Calu3 (cell line): Measurements from ENCODE around the gene SCYGR6. TPM values are rescaled to one million over a fixed set of nuclear protein-coding genes. Genes with fewer than 3 reads are reported as not detected.

Source experiments
- BruUV-seq: library from RNA; stranded (reverse); fragments of 400-500 nt; replicated peaks from 2 replicates; lab custom pipeline; 2021; lab: Mats Ljungman, UMichigan
- CTCF ChIA-PET: fragments of 300-600 bp; sonication (Branson Sonifier 250); formaldehyde crosslinking; loops from one replicate; lab custom pipeline; 2022; ENCODE audit warnings: antibody characterized with exemption; lab: Charles Lee
- DNase-seq: peaks from one replicate; pipeline ENCODE4 v3.0.0; 2022
- H3K27ac Mint-ChIP-seq: one replicate; pipeline ENCODE4 v1.8.0; 2022; ENCODE audit warnings: mixed read lengths; ENCODE audit not compliant: unreplicated experiment
- H3K27me3 Mint-ChIP-seq: one replicate; pipeline ENCODE4 v1.8.0; 2022; ENCODE audit warnings: mixed read lengths; ENCODE audit not compliant: unreplicated experiment
- H3K36me3 Mint-ChIP-seq: one replicate; pipeline ENCODE4 v1.8.0; 2022; ENCODE audit warnings: mild to moderate bottlenecking, moderate library complexity, mixed read lengths; ENCODE audit not compliant: insufficient read depth, unreplicated experiment
- H3K4me1 Mint-ChIP-seq: one replicate; pipeline ENCODE4 v1.8.0; 2022; ENCODE audit warnings: mild to moderate bottlenecking, low read depth, mixed read lengths; ENCODE audit not compliant: unreplicated experiment
- H3K4me3 Mint-ChIP-seq: one replicate; pipeline ENCODE4 v1.8.0; 2022; ENCODE audit warnings: mild to moderate bottlenecking, low read depth, moderate library complexity, mixed read lengths; ENCODE audit not compliant: unreplicated experiment
- H3K9me3 Mint-ChIP-seq: one replicate; pipeline ENCODE4 v1.8.0; 2022; ENCODE audit warnings: low read depth, mixed read lengths; ENCODE audit not compliant: unreplicated experiment
- intact Hi-C: fragments of 100-400 bp; cut with micrococcal nuclease; formaldehyde crosslinking; loops from one replicate; pipeline ENCODE4 v1.10.0; 2022; ENCODE audit not compliant: unreplicated experiment
- total RNA-seq: library from RNA; stranded (reverse); gene quantifications from 2 replicates; pipeline ENCODE4 v1.2.3, GENCODE V29; 2022
- TF ChIP-seq, protein P1 (sequence below): fragments of 200-600 bp; IDR thresholded peaks from one replicate; pipeline ENCODE4 v1.8.0; 2022; ENCODE audit warnings: antibody characterized with exemption; ENCODE audit not compliant: unreplicated experiment

Gene SCYGR6
- total RNA-seq, 1 experiment from 2014 or later, result not detected

DNA sequence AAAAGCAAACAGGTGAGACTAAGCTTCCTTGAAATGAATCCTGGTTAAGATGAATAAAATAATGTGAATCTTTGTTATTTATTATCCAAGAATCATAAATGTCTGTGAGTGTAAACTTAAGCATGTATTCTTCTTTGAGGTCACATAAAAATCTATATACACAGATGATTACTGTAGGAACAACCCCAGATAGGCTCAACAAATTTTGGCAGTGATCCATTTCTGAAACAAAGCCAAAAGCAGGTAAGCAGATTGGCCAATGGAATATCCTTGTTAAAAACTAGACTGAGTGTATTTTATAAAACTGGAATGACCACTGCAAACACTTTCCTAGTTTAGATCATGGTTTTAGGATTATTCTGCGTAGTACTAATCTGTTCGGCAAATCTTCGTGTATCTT is 46.6 kb downstream of the SCYGR6 start:
- Mint-ChIP-seq H3K4me1 (no peaks in the 10 kb centered on the region), H3K9me3 (no peaks in the 10 kb centered on the region), H3K4me3 (no peak overlapping the region), H3K27ac (no peak overlapping the region), H3K27me3 (no peaks in the 10 kb centered on the region), H3K36me3 (no peaks in the 10 kb centered on the region)
- CTCF ChIA-PET, result no interaction called here
- no TSS peak for BruUV-seq
- no peak for DNase-seq
- intact Hi-C loops, result no loop called here
- TF ChIP-seq, protein P1, sequence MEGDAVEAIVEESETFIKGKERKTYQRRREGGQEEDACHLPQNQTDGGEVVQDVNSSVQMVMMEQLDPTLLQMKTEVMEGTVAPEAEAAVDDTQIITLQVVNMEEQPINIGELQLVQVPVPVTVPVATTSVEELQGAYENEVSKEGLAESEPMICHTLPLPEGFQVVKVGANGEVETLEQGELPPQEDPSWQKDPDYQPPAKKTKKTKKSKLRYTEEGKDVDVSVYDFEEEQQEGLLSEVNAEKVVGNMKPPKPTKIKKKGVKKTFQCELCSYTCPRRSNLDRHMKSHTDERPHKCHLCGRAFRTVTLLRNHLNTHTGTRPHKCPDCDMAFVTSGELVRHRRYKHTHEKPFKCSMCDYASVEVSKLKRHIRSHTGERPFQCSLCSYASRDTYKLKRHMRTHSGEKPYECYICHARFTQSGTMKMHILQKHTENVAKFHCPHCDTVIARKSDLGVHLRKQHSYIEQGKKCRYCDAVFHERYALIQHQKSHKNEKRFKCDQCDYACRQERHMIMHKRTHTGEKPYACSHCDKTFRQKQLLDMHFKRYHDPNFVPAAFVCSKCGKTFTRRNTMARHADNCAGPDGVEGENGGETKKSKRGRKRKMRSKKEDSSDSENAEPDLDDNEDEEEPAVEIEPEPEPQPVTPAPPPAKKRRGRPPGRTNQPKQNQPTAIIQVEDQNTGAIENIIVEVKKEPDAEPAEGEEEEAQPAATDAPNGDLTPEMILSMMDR, result no peak

DNA sequence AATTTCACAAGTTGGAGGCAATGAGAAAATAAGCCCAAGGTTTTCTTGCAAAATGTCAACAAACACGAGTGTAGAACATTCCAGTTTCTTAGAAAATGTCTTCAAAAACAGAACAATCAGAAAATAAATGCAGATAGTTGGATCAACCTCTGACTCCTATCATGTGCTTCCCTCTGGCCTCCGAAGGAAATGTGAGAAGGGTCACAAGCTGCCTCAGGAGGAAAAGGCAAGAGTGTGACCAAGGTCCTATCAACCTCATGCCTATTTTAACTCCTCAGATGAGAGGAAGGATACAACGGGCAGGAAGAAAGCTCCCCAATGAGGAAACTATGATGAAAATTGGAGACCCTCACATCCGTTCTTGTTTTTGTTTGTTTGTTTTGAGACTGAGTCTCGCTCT is 50.1 kb downstream of the SCYGR6 start:
- Mint-ChIP-seq H3K4me1 (no peaks in the 10 kb centered on the region), H3K9me3 (no peaks in the 10 kb centered on the region), H3K27me3 (no peaks in the 10 kb centered on the region), H3K36me3 (no peaks in the 10 kb centered on the region), H3K27ac (no peak overlapping the region), H3K4me3 (no peak overlapping the region)
- no peak for DNase-seq
- intact Hi-C loops, result no loop called here
- TF ChIP-seq, protein P1, result no peak
- CTCF ChIA-PET, result no interaction called here
- no TSS peak for BruUV-seq

Other genes starting within 250 kb of the SCYGR6 start
- not detected in 2 replicates for gene SCYGR2, start 125.9 kb downstream of the SCYGR6 start, total RNA-seq
- not detected in 2 replicates for gene SCYGR3, start 109.9 kb downstream of the SCYGR6 start, total RNA-seq
- gene SCYGR4, start 107.3 kb downstream of the SCYGR6 start, total RNA-seq, result 0.22 TPM in 1 of 2 replicates, not detected in the other
- gene SCYGR5, start 58.0 kb downstream of the SCYGR6 start, total RNA-seq, result not detected in 2 replicates
- 63.8 and 82.4 TPM in 2 replicates for gene SLC19A3, start 6.7 kb downstream of the SCYGR6 start, total RNA-seq
- gene SCYGR7, start 3.6 kb upstream of the SCYGR6 start, total RNA-seq, result not detected in 2 replicates
- gene SCYGR8, start 21.1 kb upstream of the SCYGR6 start, total RNA-seq, result not detected in 2 replicates
- gene CCL20, start 89.1 kb upstream of the SCYGR6 start, total RNA-seq, result 25.4 and 39.9 TPM in 2 replicates
- gene DAW1, start 146.9 kb upstream of the SCYGR6 start, total RNA-seq, result 2.4 and 3.2 TPM in 2 replicates